Calu3 (cell line): Measurements from ENCODE around the gene HOXD9. TPM values are rescaled to one million over a fixed set of nuclear protein-coding genes. Genes with fewer than 3 reads are reported as not detected.

Experiments used
- BruUV-seq: library from RNA; stranded (reverse); fragments of 400-500 nt; replicated peaks from 2 replicates; lab custom pipeline; 2021; lab: Mats Ljungman, UMichigan
- CTCF ChIA-PET: fragments of 300-600 bp; sonication (Branson Sonifier 250); formaldehyde crosslinking; loops from one replicate; lab custom pipeline; 2022; ENCODE audit warnings: antibody characterized with exemption; lab: Charles Lee
- DNase-seq: peaks from one replicate; pipeline ENCODE4 v3.0.0; 2022
- H3K27ac Mint-ChIP-seq: one replicate; pipeline ENCODE4 v1.8.0; 2022; ENCODE audit warnings: mixed read lengths; ENCODE audit not compliant: unreplicated experiment
- H3K27me3 Mint-ChIP-seq: one replicate; pipeline ENCODE4 v1.8.0; 2022; ENCODE audit warnings: mixed read lengths; ENCODE audit not compliant: unreplicated experiment
- H3K36me3 Mint-ChIP-seq: one replicate; pipeline ENCODE4 v1.8.0; 2022; ENCODE audit warnings: mild to moderate bottlenecking, moderate library complexity, mixed read lengths; ENCODE audit not compliant: insufficient read depth, unreplicated experiment
- H3K4me1 Mint-ChIP-seq: one replicate; pipeline ENCODE4 v1.8.0; 2022; ENCODE audit warnings: mild to moderate bottlenecking, low read depth, mixed read lengths; ENCODE audit not compliant: unreplicated experiment
- H3K4me3 Mint-ChIP-seq: one replicate; pipeline ENCODE4 v1.8.0; 2022; ENCODE audit warnings: mild to moderate bottlenecking, low read depth, moderate library complexity, mixed read lengths; ENCODE audit not compliant: unreplicated experiment
- H3K9me3 Mint-ChIP-seq: one replicate; pipeline ENCODE4 v1.8.0; 2022; ENCODE audit warnings: low read depth, mixed read lengths; ENCODE audit not compliant: unreplicated experiment
- intact Hi-C: fragments of 100-400 bp; cut with micrococcal nuclease; formaldehyde crosslinking; loops from one replicate; pipeline ENCODE4 v1.10.0; 2022; ENCODE audit not compliant: unreplicated experiment
- total RNA-seq: library from RNA; stranded (reverse); gene quantifications from 2 replicates; pipeline ENCODE4 v1.2.3, GENCODE V29; 2022
- TF ChIP-seq, protein P1 (sequence below): fragments of 200-600 bp; IDR thresholded peaks from one replicate; pipeline ENCODE4 v1.8.0; 2022; ENCODE audit warnings: antibody characterized with exemption; ENCODE audit not compliant: unreplicated experiment

Gene HOXD9
- total RNA-seq, 1 experiment from 2014 or later = not detected

DNA sequence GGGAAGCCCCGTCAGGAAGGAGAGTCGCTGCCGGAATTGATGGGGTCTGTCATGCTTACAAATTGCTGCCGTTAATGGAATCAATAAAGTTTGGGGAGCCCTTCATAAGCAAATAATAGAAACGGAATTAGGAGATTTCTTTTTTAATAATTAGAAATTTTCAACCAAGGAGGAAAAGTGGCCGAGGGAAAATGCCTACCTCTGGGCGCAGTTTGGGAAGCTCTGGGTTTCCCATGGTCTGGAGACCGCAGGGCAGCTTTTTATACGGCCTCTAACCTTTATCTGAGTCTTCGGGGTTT lies 40.0 kb upstream of the HOXD9 start:
- TF ChIP-seq, protein P1, sequence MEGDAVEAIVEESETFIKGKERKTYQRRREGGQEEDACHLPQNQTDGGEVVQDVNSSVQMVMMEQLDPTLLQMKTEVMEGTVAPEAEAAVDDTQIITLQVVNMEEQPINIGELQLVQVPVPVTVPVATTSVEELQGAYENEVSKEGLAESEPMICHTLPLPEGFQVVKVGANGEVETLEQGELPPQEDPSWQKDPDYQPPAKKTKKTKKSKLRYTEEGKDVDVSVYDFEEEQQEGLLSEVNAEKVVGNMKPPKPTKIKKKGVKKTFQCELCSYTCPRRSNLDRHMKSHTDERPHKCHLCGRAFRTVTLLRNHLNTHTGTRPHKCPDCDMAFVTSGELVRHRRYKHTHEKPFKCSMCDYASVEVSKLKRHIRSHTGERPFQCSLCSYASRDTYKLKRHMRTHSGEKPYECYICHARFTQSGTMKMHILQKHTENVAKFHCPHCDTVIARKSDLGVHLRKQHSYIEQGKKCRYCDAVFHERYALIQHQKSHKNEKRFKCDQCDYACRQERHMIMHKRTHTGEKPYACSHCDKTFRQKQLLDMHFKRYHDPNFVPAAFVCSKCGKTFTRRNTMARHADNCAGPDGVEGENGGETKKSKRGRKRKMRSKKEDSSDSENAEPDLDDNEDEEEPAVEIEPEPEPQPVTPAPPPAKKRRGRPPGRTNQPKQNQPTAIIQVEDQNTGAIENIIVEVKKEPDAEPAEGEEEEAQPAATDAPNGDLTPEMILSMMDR = no peak
- H3K4me3 Mint-ChIP-seq = no peak overlapping the region
- H3K36me3 Mint-ChIP-seq = peaks cover 15% of the 10 kb centered on the region
- no peak overlapping the region for H3K27ac Mint-ChIP-seq
- CTCF ChIA-PET = no interaction called here
- H3K4me1 Mint-ChIP-seq = no peaks in the 10 kb centered on the region
- H3K9me3 Mint-ChIP-seq = peaks cover 2% of the 10 kb centered on the region
- DNase-seq = no peak
- peaks cover 33% of the 10 kb centered on the region for H3K27me3 Mint-ChIP-seq
- intact Hi-C loops = no loop called here
- no TSS peak for BruUV-seq

DNA sequence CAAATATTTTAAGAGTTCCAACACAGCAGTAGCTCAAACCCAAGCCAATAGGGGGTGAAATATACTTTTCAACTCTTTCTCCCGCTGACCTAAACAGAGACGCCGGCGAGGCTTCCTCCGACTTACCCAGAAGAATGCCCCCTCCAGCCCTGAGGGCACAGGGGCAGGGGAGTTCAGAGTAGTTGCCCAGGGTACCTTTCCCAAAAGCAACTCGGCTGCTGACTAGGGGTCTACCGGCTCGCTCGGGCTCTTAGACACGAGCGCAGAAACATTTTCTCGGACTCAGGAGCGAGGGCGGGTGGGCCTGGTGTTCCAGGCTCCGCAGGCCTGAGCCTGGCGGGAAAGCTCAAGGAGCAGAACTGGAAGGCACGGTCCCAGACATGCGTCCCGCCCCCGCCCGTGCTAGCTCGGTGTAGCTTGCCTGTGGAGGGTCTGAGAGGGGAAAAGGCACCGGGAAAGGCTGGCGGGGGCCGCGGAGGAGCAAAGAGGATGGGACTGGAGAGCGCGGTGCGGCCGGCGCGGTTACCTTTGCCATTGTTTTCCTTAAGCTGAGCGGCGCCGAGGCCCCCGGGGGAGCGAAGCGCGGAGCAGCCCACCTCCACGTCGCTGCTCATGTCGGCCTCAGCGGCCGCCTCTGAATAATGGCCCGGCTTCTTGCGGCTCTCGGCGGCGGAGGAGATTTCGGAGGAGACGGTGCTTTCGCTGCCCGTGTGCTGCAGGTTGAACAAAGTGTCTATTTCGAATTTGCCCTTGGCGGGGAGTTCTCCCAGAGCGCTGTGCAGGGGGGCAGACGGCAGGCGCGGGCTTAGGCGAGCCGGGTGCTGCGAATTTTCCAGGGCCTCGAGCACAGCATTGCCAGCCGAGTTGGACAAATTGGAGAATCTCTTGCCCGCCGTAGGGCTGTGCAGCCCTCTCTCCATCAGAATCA lies 39.4 kb upstream of the HOXD9 start:
- BruUV-seq = no TSS peak
- H3K4me3 Mint-ChIP-seq = no peak overlapping the region
- CTCF ChIA-PET = no interaction called here

DNA sequence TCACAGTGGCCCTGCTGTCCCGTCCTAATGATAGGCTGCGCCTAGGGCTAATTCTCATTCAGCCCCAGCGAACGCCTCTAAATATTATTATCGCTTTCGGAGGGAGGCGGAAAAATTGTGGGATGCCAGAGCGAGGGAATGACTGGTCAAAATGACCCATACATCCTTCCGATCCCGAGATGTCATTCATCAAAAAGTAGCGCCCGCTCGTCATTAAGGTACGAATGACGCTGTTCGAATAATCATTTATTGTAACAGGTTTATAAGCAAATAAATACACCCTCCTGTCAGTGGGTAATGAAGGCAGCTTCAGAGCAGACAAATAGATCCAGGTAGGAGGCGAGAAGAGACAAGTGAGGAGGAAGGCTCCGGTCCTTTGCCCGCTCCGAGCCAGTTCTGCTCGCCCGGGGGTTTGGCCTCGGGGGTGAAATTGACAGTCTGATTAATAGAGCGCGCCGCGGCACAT lies 38.7 kb upstream of the HOXD9 start, which contains the start of gene EVX2:
Gene EVX2 (minus strand): TSS at position 167 of the 466 bp plus-strand sequence. CDS start 186 bp downstream, outside the sequence.
- H3K4me1 Mint-ChIP-seq = no peaks in the 10 kb centered on the region
- peaks cover 15% of the 10 kb centered on the region for H3K36me3 Mint-ChIP-seq
- peaks cover 2% of the 10 kb centered on the region for H3K9me3 Mint-ChIP-seq
- CTCF ChIA-PET = no interaction called here
- no peak within 1 kb of the TSS for H3K4me3 Mint-ChIP-seq
- DNase-seq = no peak
- intact Hi-C loops = no loop called here
- no peak within 1 kb of the TSS for H3K27ac Mint-ChIP-seq
- TF ChIP-seq, protein P1 = no peak
- H3K27me3 Mint-ChIP-seq = peaks cover 32% of the 10 kb centered on the region
- no TSS peak for BruUV-seq

More for the DNA sequence above, 39.4 kb upstream of the HOXD9 start:
- H3K4me1 Mint-ChIP-seq = no peaks in the 10 kb centered on the region
- peaks cover 2% of the 10 kb centered on the region for H3K9me3 Mint-ChIP-seq
- DNase-seq = no peak
- peaks cover 32% of the 10 kb centered on the region for H3K27me3 Mint-ChIP-seq
- intact Hi-C loops = no loop called here
- H3K36me3 Mint-ChIP-seq = peaks cover 15% of the 10 kb centered on the region
- TF ChIP-seq, protein P1 = no peak
- no peak overlapping the region for H3K27ac Mint-ChIP-seq

DNA sequence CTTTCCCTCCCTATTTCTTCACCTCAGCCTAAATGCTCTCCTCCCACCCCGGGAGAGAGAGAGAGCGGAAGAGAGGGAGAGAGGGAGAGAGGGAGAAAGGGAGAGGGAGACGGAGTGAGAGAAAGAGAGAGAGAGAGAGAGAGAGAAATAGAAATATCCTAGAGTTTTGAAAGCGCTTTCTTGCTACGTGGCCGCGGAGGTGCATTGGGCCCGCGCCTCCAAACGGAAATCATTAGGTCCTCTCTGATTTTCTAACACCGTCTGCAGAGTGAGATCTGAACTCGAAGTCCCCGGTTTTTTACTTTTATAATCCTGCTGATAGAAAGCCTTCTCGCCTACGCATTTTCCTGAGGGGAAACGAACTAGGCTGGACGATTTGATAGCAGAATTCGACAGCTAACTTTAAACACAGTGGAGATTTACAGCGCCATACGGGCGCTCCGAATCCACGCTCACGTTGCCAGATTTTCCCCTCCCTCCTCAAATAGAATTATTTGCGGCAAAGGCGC lies 37.9 kb upstream of the HOXD9 start:
- Mint-ChIP-seq H3K27me3 (peaks cover 32% of the 10 kb centered on the region), H3K36me3 (peaks cover 9% of the 10 kb centered on the region), H3K4me1 (no peaks in the 10 kb centered on the region), H3K27ac (no peak overlapping the region), H3K4me3 (no peak overlapping the region), H3K9me3 (peaks cover 2% of the 10 kb centered on the region)
- no peak for DNase-seq
- BruUV-seq = no TSS peak
- TF ChIP-seq, protein P1 = no peak
- intact Hi-C loops = no loop called here
- CTCF ChIA-PET = interaction anchor here (1.7 kb wide), 1 partner anchor 394 kb away, joined by 3 read pairs; no protein-coding TSS in a partner anchor
